K562 (cell line): ENCODE data around the gene TMEM185B. TPM values are rescaled to one million over a fixed set of nuclear protein-coding genes. Genes with fewer than 3 reads are reported as not detected.

ENCODE experiments used
- CCNT2 ChIP-seq: IDR thresholded peaks from 2 replicates; pipeline ENCODE4 v1.6.1; 2011; ENCODE audit warnings: borderline replicate concordance, low read depth, mild to moderate bottlenecking, moderate library complexity, mixed read lengths, low read length; ENCODE audit not compliant: insufficient read length; ENCODE audit errors: extremely low read depth
- LARP7 ChIP-seq: fragments of 450-650 bp; IDR thresholded peaks from 2 replicates; pipeline ENCODE4 v1.6.1; 2016
- NFYB ChIP-seq: IDR thresholded peaks from 2 replicates; pipeline ENCODE4 v1.6.1; 2011; ENCODE audit warnings: mild to moderate bottlenecking, moderate library complexity; ENCODE audit not compliant: insufficient read length; ENCODE audit errors: extremely low read depth
- OTX1 ChIP-seq: fragments of 450-650 bp; formaldehyde crosslinking; IDR thresholded peaks from 2 replicates; pipeline ENCODE4 v1.4.0; 2022; ENCODE audit warnings: mild to moderate bottlenecking
- SP2 ChIP-seq: IDR thresholded peaks from 2 replicates; pipeline ENCODE4 v1.6.1; 2011; ENCODE audit warnings: mild to moderate bottlenecking, low read depth, low read length, moderate library complexity; ENCODE audit not compliant: poor library complexity, severe bottlenecking; ENCODE audit errors: extremely low read depth
- SRSF3 ChIP-seq: fragments of 200-400 bp; formaldehyde crosslinking; IDR thresholded peaks from 2 replicates; pipeline ENCODE4 v1.6.1; 2016; ENCODE audit warnings: mild to moderate bottlenecking, low read length, moderate library complexity; ENCODE audit not compliant: insufficient read depth
- ZNF217 ChIP-seq: sonication (generic); formaldehyde crosslinking; IDR thresholded peaks from 2 replicates; pipeline ENCODE4 v1.8.0; 2022; ENCODE audit warnings: mild to moderate bottlenecking, missing genetic modification reagents
- polyA plus RNA-seq, 8 experiments: library from polyadenylated mRNA; depleted of rRNA in 4 of 8; stranded (reverse) in 5 of 8; unstranded in 3 of 8; fragments of >200 nt; fragmentation: Nextera tagmentation in 2 of 8; fragmentation: Illumina TruSeq in 1 of 8; extraction: Ambion mirVana in 2 of 8; extraction: Trizol in 1 of 8; gene quantifications; 2 replicates each; pipeline versions ENCODE4 v1.2.1 to v1.2.3, GENCODE V29; 2011 to 2014; ENCODE audit warnings: inconsistent platforms in 1 of 8, missing spikeins in 1 of 8
- total RNA-seq, 7 experiments: library from RNA; depleted of rRNA in 6 of 7; stranded (reverse); fragments of >200 nt in 6 of 7; fragmentation: Illumina TruSeq in 2 of 7; extraction: Trizol in 2 of 7; gene quantifications; 2 replicates each; pipeline versions ENCODE4 v1.2.1 to v1.2.3, GENCODE V29; 2011 to 2021; ENCODE audit warnings: low replicate concordance in 1 of 7
- TF ChIP-seq, protein P1 (sequence below): fragments of 450-650 bp; formaldehyde crosslinking; IDR thresholded peaks from 2 replicates; pipeline ENCODE4 v1.4.0; 2022; ENCODE audit warnings: missing genetic modification characterization
- TF ChIP-seq, protein P2 (sequence below), 2 experiments: fragments of 450-650 bp; formaldehyde crosslinking in 1 of 2; IDR thresholded peaks; 2 replicates each; pipeline versions ENCODE4 v1.4.0 to v1.6.1; 2014 to 2020; ENCODE audit warnings: mild to moderate bottlenecking in 2 of 2, borderline replicate concordance in 1 of 2, low read depth in 1 of 2
- TF ChIP-seq, protein P3 (sequence below): fragments of 250-450 bp; sonication (Bioruptor Pico); IDR thresholded peaks from 2 replicates; pipeline ENCODE4 v1.5.0; 2021; ENCODE audit warnings: mild to moderate bottlenecking, borderline replicate concordance

The TMEM185B gene
- total and polyA plus RNA-seq, 9 of the 15 experiments (the other 6 are each of a cell fraction or from before 2014, with no cell fraction given): 2.9 to 28.2 (median 11.5) TPM

DNA sequence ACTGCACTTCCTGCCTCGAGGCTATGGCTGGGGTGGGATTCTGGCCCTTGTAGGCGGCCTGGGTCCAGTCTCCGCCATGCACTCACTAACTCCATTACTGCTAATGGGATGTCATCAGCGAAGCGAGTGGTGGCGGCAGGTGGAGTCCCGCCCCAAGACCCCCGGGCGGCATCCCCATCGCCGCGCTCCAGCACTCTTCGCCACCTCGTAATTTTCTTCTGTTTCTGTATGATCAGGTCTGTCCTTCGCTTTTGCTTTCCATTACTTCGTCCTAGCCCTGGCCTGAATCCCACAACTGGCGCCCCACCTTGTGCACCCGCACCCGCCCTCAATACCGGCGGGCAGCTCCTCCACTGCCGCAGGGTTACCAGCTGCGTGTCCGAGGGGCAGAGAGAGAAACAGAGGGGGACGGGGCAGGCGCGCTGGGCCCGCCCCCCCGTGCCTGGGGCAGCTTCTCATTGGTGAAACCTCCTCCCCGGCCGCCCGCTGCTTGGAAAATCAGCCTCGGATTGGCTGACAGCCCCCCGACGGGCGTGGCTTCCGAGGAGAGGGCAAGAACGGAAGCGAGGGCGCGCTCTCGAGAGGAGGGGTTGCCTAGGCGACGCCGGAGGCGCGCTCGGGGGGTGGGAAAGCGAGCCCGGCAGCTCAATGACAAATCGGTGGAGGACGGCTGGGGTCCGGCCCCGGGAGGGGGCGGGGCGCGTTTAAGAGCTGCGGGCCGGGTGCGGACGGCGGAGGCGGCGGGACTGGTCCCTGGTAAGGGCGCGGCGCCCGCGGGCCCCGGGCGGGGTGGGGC, 29.2 kb upstream of the TMEM185B start, which contains the start of gene RALB (continued):
- TF ChIP-seq, protein P1, sequence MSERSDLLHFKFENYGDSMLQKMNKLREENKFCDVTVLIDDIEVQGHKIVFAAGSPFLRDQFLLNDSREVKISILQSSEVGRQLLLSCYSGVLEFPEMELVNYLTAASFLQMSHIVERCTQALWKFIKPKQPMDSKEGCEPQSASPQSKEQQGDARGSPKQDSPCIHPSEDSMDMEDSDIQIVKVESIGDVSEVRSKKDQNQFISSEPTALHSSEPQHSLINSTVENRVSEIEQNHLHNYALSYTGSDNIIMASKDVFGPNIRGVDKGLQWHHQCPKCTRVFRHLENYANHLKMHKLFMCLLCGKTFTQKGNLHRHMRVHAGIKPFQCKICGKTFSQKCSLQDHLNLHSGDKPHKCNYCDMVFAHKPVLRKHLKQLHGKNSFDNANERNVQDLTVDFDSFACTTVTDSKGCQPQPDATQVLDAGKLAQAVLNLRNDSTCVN (CRISPR knock-in tag): 0 out of 2 replicates have a peak, but pooled peaks have one; percentile 62
- peak; percentile 76 for TF ChIP-seq CCNT2
- TF ChIP-seq, protein P2, sequence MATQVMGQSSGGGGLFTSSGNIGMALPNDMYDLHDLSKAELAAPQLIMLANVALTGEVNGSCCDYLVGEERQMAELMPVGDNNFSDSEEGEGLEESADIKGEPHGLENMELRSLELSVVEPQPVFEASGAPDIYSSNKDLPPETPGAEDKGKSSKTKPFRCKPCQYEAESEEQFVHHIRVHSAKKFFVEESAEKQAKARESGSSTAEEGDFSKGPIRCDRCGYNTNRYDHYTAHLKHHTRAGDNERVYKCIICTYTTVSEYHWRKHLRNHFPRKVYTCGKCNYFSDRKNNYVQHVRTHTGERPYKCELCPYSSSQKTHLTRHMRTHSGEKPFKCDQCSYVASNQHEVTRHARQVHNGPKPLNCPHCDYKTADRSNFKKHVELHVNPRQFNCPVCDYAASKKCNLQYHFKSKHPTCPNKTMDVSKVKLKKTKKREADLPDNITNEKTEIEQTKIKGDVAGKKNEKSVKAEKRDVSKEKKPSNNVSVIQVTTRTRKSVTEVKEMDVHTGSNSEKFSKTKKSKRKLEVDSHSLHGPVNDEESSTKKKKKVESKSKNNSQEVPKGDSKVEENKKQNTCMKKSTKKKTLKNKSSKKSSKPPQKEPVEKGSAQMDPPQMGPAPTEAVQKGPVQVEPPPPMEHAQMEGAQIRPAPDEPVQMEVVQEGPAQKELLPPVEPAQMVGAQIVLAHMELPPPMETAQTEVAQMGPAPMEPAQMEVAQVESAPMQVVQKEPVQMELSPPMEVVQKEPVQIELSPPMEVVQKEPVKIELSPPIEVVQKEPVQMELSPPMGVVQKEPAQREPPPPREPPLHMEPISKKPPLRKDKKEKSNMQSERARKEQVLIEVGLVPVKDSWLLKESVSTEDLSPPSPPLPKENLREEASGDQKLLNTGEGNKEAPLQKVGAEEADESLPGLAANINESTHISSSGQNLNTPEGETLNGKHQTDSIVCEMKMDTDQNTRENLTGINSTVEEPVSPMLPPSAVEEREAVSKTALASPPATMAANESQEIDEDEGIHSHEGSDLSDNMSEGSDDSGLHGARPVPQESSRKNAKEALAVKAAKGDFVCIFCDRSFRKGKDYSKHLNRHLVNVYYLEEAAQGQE (IDR thresholded peaks at IDR 0.05; ENCODE audit: borderline replicate concordance): no peak
- TF ChIP-seq, protein P2 (CRISPR knock-in tag; IDR thresholded peaks at IDR 0.05; ENCODE audit: low read depth): 0 out of 2 replicates have a peak, but pooled peaks have one; percentile 20
- no peak for TF ChIP-seq SRSF3
- peak; percentile 75; the same call in 1 of the 2 replicates for TF ChIP-seq OTX1 (CRISPR knock-in tag)
- TF ChIP-seq ZNF217 (CRISPR knock-in tag): no peak
- TF ChIP-seq LARP7: peak; percentile 48; the same call in 1 of the 2 replicates
- peak; percentile 60 for TF ChIP-seq SP2
- TF ChIP-seq, protein P3, sequence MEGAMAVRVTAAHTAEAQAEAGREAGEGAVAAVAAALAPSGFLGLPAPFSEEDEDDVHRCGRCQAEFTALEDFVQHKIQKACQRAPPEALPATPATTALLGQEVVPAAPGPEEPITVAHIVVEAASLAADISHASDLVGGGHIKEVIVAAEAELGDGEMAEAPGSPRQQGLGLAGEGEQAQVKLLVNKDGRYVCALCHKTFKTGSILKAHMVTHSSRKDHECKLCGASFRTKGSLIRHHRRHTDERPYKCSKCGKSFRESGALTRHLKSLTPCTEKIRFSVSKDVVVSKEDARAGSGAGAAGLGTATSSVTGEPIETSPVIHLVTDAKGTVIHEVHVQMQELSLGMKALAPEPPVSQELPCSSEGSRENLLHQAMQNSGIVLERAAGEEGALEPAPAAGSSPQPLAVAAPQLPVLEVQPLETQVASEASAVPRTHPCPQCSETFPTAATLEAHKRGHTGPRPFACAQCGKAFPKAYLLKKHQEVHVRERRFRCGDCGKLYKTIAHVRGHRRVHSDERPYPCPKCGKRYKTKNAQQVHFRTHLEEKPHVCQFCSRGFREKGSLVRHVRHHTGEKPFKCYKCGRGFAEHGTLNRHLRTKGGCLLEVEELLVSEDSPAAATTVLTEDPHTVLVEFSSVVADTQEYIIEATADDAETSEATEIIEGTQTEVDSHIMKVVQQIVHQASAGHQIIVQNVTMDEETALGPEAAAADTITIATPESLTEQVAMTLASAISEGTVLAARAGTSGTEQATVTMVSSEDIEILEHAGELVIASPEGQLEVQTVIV (CRISPR knock-in tag): no peak
- peak; percentile 66 for TF ChIP-seq NFYB
